Measurements from ENCODE around the gene AFF3.
"Not testable (repeated sequence)": the region's sequence is repeated elsewhere in the genome, so short reads cannot be mapped to it uniquely, and the experiment has no call there.

Gene AFF3

DNA sequence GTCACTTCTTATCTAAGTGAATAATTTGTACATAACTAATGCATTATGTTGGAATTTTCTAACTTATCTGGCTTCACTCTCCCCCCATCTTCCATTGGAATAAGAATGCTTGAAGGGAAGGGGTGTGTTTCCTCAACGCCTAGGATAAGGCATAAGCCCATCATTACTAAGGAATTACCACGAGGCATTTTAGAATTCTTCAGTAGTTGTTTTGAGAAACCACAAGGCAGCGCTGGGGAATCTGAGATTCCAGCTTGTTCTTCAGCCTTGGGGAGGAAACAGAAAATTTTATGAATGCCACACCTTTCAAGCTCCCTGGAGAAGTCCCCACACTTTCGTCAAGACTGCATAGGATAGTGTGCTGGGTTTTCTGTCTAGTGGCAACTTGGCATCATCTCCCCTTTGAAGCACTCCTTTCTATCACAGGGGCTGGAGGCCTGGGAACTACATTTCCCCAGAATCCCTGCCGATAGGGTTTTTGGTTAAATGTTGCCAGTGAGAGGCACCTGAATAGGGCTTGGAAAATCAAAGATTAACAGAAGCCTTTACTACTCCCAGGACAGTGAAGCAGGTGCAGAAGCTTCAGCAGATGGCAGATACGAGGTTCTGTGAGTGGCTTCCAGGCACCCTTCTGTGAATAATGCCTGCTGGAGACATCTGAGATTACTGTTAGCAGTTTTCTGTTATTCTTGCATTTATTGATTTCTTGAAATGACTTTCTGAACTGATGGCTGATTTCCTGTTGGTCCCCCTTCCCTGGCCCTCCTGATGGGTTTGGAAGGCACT lies 459.9 kb downstream of the AFF3 start:
- no peak for DNase-seq

DNA sequence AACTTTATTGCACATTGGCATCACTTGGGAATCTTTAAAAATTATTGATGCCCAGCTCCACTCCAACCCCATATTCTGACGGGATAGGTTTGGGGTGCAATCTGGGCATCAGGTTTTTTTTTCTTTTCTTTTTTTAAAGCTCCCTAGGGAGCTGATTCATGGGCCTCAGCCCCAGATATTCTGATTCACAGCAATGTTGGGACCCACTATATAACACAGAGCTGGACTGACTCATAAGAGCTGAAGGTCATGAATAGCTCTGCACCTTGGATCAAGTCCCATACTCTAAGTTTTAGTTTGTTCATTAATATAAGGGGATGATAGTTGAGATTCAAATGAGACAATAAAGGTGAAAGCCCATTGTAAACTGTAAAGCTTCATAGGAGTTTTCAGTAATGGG lies 461.4 kb downstream of the AFF3 start:
- DNase-seq, result no peak

DNA sequence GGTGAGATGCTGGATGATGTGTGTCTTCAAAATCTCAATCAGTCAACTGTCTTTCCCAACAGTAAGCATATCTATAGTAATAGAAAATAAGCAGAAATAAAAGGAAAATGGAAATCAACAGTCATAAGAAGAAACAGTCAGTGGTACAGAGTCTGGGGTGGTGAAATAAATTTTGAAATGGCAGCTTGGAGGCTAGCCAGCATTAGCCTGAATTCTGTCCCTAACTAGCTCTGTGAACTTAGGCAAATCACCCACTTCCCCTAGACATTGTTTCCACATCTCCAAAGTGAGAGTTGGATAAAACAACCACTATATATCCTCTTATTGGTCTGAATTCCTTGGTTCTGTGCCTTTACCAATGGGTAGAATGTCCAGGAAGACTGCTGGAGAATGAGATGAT lies 462.9 kb downstream of the AFF3 start:
- no peak for DNase-seq

DNA sequence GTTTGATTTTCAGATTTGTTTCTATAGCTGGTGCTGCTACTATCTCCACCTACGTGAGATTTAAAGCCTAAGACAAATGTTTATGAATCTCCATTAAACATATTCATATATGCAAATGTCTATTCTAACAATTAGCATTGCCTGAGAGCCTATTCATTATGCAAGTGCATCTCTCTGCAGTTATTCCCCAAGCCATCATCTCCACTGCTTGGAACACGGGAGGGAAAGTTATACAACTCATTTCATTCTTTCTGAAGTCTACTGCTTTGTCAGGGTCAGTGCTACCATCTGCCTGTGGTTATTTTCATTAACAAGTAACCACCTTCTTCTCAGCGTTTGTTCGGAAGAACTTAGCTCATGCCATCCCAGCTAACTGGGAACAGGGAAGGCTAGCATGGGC lies 463.8 kb downstream of the AFF3 start:
- DNase-seq, result no peak

DNA sequence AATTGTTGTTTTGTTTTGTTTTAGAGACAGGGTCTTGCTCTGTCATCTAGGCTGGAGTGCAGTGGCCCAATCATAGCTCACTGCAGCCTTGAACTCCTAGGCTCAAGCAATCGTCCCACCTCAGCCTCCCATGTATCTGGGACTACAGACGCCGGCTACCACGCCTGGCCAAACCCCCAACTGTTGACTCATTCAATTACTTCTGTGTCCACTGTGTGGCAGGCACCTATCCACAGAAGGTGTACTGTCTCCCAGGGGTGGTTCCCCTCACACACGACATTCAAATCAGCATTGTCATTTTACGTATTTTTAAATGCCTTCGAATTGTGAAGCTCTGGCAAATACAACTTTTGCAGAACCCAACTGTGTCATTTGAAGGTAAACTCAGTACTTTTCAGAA lies 464.6 kb downstream of the AFF3 start:
- DNase-seq, result no peak

DNA sequence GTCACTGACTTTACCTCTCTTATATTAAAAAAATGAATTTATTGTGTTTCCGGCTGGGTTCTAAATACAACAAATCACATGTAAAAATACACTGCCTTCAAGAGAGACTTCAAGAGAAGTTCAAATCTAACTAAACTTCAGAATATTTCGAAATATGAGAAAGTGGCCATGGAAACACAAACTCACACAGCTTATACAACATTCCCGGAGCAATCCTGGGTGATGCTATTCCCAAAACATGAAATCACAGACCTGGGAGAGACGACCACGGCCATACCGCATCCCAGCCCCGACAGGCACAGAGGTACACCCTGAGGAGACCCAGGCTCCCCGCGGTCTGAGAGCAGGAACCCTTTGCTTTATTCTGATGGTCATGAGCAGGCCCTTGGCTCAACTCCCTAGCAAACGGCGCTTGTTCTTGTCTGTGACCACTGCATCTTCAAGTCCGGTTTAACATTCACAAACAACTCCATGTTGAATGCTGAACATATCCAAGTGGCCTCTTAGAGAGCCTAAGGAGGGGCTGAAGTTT lies 467.2 kb downstream of the AFF3 start:
- no peak for DNase-seq

DNA sequence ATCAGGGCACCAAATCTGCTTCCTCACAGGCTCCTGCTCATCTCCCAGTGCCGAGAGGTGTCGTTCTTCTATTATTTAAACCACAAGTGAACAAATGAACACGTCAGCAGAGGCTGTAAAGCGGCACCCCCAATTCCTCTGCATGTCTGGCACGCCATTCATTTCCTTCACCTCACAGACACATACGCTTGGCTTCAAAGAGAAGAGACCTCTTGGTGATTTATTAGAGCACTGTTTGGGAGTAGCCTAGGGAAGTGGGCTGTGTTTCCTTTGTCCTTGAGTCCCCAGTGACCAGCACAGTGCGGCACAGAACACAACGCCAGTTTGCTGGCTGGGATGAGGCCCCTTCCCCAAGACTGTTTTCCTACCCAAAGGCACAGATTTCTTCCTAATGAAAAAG lies 468.3 kb downstream of the AFF3 start:
- no peak for DNase-seq

DNA sequence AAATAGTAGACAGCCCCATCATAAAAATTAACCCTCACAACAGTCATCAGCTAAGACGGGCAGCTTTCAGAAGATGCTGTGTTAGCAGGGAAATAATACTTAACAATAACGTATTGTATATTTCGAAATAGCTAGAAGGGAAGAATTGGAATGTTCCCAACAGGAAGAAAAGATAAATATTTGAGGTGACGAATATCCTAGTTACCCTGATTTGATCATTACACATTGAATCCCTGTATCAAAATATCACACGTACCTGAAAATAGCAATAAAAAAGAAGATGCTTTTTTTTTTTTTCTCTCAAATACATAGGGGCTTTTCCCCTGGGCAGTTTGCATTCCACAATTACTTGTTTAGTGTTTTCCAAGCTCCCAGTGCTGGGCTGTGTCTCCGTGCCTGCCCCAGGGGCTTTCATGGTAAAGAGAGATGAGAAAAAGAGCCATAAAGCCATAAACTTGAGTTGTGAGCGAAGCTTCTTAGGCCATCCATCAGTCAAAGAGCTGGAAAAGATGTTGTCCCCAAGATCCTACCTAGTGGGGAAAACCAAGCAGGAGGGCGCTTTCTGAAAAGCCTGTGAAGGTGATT lies 469.5 kb downstream of the AFF3 start:
- no peak for DNase-seq

DNA sequence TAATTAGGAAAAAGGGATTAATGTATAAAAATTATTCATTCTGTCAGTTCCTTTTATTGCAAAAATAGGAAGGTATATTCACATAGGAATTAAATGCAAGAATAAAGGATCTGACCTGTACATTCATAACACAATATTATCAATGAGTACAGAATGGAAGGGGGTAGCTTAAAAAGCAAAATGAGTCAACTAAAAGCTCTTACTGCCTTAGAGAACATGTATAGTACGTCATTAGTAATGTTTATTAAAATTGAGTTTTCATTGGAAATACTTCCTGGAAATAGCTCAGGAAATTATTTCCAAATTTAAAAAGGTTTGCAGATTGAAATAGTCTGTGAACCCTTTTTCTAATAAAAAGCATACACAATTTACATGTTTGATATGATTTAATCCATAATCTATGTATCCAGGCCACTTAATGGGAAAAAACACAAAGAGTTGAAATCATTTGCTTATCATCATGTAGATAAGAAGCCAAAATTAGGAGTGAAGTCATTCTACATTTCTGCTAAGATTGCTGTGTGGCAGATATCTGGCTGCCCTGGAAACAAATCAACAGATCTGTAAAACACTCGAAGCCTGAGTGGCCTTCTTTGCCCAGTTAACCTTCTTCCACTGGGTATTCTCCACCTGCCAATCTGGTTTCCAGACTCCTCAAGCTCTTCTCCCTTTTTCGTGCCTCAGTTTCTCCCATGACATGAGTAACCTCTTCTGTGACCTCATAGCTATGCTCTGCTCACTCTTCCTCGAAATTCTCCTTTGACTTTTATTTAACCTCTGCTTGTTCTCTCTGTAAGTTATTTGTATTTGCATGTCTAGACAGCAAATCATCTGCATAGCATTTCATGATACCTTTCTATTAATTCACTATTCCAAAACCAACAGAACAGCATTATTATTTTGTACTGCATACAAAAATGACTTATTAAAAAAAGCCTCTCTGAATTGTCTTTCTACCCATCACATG lies 471.3 kb downstream of the AFF3 start:
- DNase-seq, result no peak

DNA sequence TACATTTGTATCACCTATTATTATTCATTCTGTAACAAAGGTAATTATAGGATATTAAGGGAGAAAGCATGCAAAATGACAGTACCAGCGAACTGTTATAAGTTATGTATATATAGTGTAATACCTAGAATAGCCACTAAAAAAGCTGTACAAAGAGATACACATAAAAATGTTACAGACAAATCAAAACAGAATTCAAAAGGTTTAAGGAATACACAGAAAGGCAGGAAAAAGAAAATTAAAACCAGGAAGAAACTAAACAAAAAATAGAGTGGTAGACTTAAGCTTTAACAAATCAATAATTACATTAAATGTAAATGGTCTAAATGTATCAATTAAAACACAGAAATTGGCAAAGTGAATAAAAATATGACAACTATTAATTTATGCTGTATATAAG lies 476.1 kb downstream of the AFF3 start:
- DNase-seq, result no peak

DNA sequence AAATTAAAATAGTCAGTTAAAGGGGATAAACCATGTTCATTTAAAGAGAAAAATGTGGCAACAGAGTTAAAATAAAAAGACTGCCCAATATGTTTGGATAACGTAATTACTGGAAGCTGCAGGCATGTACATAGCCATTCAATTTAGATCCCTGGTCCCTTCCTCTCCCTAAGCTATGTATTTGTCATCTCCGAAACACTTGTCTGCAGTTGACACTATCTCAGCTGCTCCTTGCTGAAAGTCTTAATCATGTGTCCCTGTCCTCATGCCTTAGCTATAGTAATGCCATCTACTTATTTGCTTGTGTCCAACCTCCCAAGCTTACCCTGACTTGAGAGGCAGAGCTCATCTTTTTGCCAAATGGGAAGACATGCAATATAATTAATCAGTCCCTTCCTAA lies 478.7 kb downstream of the AFF3 start:
- no peak for DNase-seq

DNA sequence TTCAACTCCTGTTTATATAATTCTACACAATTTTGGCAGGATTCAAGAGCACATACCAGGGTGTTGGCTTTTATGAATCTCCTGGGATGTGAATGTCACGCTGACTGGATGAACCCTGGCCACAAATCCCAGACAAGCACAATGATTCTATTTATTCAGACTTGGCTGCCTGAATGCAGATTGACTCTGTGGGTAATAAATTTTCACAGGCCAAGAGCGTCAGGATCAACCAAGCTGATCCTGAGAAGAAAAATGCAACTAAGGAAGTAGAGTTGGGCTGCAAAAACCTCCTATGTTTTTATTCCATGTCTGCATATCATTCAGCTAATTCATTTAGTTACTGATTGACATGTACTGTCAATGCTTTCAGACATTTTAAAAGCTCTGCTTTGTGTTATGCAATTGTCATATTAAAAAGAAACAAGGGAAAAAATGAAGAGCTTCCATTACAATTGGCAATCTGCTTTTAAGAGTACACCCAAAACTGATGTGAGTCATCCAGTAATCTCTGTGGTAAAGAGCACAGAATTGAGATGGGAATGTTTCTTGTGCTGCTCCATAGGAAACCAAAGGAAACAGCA lies 479.5 kb downstream of the AFF3 start:
- DNase-seq, result no peak

DNA sequence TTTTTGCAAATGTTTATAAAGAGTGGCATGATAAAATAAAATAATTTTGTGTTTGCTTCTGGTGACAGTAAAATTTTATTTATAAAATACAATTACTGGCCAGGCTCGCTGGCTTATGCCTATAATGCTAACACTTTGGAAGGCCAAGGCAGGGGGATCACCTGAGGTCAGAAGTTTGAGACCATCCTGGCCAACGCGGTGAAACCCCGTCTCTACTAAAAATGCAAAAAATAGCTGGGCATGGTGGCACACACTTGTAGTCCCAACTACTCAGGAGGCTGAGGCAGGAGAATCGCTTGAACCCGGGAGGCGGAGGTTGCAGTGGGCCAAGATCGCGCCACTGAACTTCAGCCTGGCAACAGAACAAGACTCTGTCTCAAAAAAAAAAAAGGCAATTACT lies 480.6 kb downstream of the AFF3 start:
- DNase-seq, result not testable (repeated sequence)

DNA sequence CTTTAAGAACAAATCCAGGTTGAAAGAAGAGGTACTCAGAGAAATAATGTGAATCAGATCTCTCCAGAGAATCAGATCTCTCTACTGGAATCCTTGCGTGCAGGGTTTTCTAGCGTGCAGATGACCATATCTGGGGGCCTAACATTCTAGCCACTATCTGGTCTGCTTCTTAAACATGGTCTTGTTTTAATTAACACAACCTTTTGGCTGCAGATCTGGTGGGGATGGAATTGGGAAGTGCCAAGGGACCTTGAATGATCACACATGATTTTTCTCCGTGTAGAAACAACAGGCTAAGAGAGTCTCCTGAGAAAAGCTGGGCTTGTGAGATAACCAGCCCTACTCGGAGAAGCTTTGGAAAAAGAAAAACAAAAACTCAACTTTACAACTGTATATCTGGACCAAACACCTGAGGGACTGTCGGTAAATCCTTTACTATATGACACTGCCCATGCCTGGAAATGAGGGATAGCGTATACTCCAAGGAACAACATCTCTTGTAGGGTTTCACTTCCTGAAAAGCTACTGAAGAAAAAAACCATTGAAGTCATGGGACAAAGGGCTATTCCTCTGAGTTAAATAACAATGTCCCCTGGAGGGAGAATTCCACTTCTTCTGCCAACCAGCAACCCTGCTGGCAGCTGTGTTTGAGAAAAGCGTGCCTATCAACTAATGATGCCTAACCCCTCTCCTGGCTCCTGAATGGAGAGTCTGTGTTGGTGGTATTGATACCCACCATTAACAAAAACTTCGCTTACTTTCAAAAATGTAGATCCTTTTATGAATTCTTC lies 481.6 kb downstream of the AFF3 start:
- no peak for DNase-seq

DNA sequence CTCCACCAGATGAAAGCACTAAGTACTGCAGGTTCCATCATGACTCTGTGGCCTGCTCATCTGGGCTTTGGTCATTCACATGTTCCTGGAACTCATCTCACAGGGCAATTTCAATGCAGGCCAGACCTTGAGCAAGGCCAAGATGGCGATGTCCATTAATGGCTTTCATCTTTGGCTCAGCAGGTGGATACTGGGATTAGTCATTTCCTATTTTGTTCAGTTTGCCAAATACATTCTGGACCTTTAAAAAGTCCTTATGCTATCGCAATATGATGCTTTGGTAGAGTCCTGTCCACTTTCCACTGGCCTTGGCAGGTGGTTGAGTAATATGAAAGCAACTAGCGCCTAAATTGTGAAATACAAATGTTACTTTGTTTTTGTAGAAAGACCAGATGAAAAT lies 482.5 kb downstream of the AFF3 start:
- no peak for DNase-seq

DNA sequence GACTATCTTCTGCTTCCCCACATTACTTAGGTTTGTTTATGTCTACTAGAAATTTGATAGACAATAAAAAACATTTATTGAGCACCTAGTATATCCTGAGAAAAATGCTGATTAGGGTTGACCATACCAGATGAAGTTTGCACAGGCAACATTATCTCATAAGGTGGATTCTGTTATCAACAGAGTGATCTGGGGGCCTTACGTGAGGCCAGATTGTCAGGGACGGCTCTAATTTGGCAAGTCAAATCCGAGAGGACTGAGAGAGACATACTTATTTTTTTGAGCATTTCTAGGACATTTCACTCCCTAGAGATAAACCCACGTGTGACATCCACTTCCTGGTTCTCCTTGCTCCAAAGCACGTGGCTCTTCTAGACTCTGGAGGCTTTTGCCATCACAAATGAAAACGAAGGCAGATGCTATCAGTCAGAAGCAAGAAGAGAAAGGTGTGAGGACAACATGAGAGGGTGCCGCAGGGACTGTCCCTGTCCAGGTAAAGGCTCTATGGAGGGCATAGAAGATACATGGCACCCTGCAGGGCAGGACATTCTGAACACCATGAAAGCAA lies 484.6 kb downstream of the AFF3 start:
- no peak for DNase-seq

DNA sequence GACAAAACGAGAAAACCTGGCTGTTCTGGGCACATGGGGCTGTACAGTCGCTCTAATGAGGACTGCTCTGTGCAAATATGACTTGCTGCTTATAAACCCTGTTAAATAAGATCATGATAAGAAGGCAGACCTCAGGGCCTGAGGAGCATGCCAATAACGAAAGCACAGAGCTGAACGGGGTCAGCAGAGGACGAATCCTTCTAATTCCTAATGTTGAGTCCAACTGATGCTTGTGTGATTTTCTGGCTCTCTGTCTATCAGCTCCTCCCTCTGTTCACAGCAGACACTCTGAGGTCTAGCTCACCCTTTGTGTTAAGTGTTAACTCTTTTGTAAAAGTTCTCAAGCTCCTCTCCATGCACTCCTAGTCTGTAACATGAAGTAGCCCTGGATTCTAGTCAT lies 485.4 kb downstream of the AFF3 start:
- no peak for DNase-seq

DNA sequence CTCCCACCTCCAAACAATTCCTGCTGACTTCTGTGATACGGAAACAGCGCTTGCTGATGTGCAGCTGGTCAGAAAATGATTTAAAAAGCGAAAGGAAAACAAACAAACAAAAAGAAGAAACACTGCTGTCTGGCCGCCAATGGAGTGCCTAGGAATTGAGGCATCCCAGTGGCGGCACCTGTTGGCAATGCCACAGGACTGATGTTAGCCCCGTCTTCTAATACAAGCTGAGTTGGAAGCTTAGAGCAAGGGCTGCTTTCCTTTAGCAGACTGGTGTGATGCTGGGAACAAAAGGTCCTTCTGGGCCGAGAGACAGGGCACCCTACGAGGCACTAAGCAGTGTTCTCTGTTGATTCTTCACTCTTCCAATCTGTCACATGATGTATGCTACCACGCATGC lies 489.0 kb downstream of the AFF3 start:
- no peak for DNase-seq

DNA sequence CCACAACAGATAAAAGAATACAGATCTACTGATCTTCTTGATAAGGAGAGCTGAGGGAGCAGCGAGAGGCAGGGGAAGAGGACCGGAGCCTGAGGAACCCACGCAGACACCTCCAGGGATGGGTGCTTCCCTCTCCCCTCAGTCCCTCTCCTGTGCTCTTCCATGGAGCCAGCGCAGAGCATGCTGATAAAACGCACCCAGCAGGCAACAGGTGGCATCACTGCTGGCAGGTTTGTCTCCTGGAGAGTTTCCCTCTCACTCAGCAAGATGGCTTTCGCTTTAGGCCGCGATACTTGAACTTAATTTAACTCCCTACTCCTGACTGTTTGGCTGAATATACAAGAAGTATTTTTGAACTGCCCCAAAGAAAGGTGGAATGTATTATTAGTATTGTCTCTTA lies 489.5 kb downstream of the AFF3 start:
- no peak for DNase-seq

DNA sequence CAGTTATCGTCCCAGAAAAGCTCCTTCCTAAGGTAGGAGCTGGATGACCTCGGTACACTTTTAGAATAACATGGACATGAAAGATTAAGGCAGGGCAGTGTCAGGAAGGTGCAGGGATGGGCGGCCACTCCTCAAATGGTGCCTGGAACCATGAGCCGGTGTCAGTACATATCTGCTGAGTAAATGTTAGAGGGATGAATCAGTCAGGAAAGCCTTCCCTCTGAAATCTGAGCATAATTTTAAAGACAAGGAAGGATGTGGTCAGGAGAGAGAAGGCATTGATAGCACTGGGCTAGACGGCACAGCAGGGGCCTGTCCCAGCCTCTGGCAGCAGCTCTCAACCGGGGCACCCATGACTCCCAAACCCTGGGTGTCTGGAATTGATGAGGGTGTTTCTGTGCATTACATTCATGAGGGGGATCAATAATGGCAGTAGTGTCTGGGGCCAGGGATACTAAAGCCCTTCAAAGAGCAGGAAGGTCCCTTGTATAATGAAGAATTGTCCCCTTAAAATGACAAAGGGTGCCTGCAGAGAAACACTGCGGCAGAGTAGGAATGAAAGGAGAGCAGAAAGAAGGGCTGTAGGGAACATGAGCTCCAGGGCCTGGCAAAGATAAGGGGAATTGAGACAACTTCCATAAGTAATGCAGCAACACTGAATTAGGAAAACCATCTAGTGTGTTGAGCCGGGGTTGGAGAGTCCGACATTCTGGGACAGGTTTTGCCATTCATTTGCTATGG lies 490.3 kb downstream of the AFF3 start:
- no peak for DNase-seq

All from SHP77 treated with DMSO at 0.1 percent for 48 hours (cell line).